Esophagus squamous epithelium (tissue), 4 donors: ENCODE measurements around the gene TMEM255B.

Experiments used
- CTCF ChIP-seq, 6 experiments: fragments of 450-650 bp in 4 of 6; fragments of 200-600 bp in 2 of 6; sonication (generic) in 2 of 6; IDR thresholded peaks; one replicate each; pipeline ENCODE4 v1.5.1; 2016 to 2019; ENCODE audit warnings: antibody characterized with exemption in 6 of 6, mild to moderate bottlenecking in 4 of 6, moderate library complexity in 4 of 6
- POLR2A ChIP-seq, 4 donors: fragments of 450-650 bp; IDR thresholded peaks; one replicate each; pipeline ENCODE4 v1.6.1; 2017; ENCODE audit warnings: antibody characterized with exemption in 4 of 4, mild to moderate bottlenecking in 4 of 4, moderate library complexity in 3 of 4

- TF ChIP-seq CTCF (IDR thresholded peaks at IDR 0.05) (no peak), POLR2A (IDR thresholded peaks at IDR 0.05) (no peak)
These were observed 60.3 kb downstream of the TMEM255B start for GRCh38 chr13:113819341-113819730.
